Gastroesophageal sphincter (tissue), 4 donors: ENCODE measurements around the gene SLC47A2. TPM values are rescaled to one million over a fixed set of nuclear protein-coding genes. Genes with fewer than 3 reads are reported as not detected.

Source experiments
- ATAC-seq: fragments of 150-250 bp; one replicate; pipeline ENCODE4 v1.9.1; 2016; ENCODE audit warnings: mild to moderate bottlenecking, moderate library complexity
- H3K27ac ChIP-seq, 4 donors: fragments of 200-600 bp; sonication (generic) in 3 of 4; 1 replicate in 3 of 4; 2 replicates in 1 of 4; pipeline ENCODE4 v1.5.1; 2016 to 2019
- H3K27me3 ChIP-seq: fragments of 200-600 bp; sonication (generic); one replicate; pipeline ENCODE4 v1.5.1; 2019
- H3K36me3 ChIP-seq, 2 donors: fragments of 200-600 bp; sonication (generic); one replicate each; pipeline ENCODE4 v1.5.1; 2019; ENCODE audit warnings: control low read depth in 1 of 2
- H3K4me1 ChIP-seq, 3 donors: fragments of 200-600 bp; sonication (generic); 1 replicate in 2 of 3; 2 replicates in 1 of 3; pipeline ENCODE4 v1.5.1; 2016 to 2019; ENCODE audit warnings: control low read depth in 2 of 3
- H3K4me3 ChIP-seq, 2 donors: fragments of 200-600 bp; sonication (generic); one replicate each; pipeline ENCODE4 v1.5.1; 2019; ENCODE audit warnings: mild to moderate bottlenecking in 1 of 2, moderate library complexity in 1 of 2
- H3K9me3 ChIP-seq, 3 donors: fragments of 200-600 bp; sonication (generic); one replicate each; pipeline ENCODE4 v1.5.1; 2017 to 2019; ENCODE audit warnings: control low read depth in 2 of 3
- EP300 ChIP-seq: sonication (generic); formaldehyde crosslinking; IDR thresholded peaks from one replicate; pipeline ENCODE4 v1.6.1; 2017; ENCODE audit warnings: antibody characterized with exemption, mild to moderate bottlenecking
- POLR2A ChIP-seq, 2 donors: fragments of 450-650 bp; IDR thresholded peaks; one replicate each; pipeline ENCODE4 v1.6.1; 2017; ENCODE audit warnings: antibody characterized with exemption in 2 of 2, mild to moderate bottlenecking in 2 of 2, moderate library complexity in 1 of 2
- POLR2AphosphoS5 ChIP-seq: sonication (generic); formaldehyde crosslinking; IDR thresholded peaks from one replicate; pipeline ENCODE4 v1.6.1; 2017; ENCODE audit warnings: antibody characterized with exemption
- WGBS, 2 donors: methylation state at CpG; one replicate each; pipeline ENCODE4 v1.1.5; 2018; ENCODE audit warnings: low coverage in 1 of 2; 5-methylcytosine and 5-hydroxymethylcytosine counted together
- total RNA-seq, 4 donors: library from RNA; depleted of rRNA; stranded (reverse); fragments of >200 nt; gene quantifications; one replicate each; pipeline ENCODE4 v1.1.0, GENCODE V29; 2016
- TF ChIP-seq, protein P1 (sequence below), 4 experiments: fragments of 200-600 bp in 2 of 4; fragments of 450-650 bp in 2 of 4; sonication (generic) in 1 of 4; IDR thresholded peaks; one replicate each; pipeline ENCODE4 v1.5.1; 2017 to 2019; ENCODE audit warnings: antibody characterized with exemption in 4 of 4, mild to moderate bottlenecking in 2 of 4, moderate library complexity in 2 of 4

The SLC47A2 gene
- total RNA-seq, 4 donors from 2014 or later, result not detected

DNA sequence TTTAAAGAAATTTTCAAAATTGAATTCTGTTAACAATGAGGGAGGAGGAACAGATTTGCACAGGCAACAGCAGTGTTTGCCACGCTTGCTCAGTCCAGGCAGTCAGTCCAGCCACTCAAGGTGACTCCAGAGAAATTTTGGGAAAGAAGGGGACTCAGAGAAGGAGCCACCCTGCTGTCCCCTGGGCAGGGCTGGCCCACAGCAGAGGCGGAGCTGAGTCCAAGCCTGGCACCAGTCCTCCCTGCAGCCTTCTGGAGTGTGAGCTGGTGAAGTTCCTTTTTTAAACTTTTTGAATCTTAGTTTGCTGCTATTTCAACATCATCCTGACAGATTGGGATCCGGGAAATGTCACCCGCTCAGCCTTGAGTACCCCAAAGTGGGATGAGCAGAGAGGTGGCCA lies 14.5 kb upstream of the SLC47A2 start:
- H3K4me3 ChIP-seq, result no peak overlapping the region
- peaks cover 4 to 39% (median 23%) of the 10 kb centered on the region in 3 donors for H3K4me1 ChIP-seq
- no peaks in the 10 kb centered on the region for H3K36me3 ChIP-seq
- no peaks in the 10 kb centered on the region for H3K27me3 ChIP-seq
- no peak for ATAC-seq
- 60 to 76% methylated on average over 1 to 2 of the region's 4 CpGs for WGBS, 2 donors
- no peaks in the 10 kb centered on the region for H3K9me3 ChIP-seq
- H3K27ac ChIP-seq, result no peak overlapping the region
- TF ChIP-seq, protein P1, sequence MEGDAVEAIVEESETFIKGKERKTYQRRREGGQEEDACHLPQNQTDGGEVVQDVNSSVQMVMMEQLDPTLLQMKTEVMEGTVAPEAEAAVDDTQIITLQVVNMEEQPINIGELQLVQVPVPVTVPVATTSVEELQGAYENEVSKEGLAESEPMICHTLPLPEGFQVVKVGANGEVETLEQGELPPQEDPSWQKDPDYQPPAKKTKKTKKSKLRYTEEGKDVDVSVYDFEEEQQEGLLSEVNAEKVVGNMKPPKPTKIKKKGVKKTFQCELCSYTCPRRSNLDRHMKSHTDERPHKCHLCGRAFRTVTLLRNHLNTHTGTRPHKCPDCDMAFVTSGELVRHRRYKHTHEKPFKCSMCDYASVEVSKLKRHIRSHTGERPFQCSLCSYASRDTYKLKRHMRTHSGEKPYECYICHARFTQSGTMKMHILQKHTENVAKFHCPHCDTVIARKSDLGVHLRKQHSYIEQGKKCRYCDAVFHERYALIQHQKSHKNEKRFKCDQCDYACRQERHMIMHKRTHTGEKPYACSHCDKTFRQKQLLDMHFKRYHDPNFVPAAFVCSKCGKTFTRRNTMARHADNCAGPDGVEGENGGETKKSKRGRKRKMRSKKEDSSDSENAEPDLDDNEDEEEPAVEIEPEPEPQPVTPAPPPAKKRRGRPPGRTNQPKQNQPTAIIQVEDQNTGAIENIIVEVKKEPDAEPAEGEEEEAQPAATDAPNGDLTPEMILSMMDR (IDR thresholded peaks at IDR 0.05), result no peak
- TF ChIP-seq POLR2AphosphoS5 (no peak), EP300 (no peak), POLR2A (IDR thresholded peaks at IDR 0.05) (no peak)

DNA sequence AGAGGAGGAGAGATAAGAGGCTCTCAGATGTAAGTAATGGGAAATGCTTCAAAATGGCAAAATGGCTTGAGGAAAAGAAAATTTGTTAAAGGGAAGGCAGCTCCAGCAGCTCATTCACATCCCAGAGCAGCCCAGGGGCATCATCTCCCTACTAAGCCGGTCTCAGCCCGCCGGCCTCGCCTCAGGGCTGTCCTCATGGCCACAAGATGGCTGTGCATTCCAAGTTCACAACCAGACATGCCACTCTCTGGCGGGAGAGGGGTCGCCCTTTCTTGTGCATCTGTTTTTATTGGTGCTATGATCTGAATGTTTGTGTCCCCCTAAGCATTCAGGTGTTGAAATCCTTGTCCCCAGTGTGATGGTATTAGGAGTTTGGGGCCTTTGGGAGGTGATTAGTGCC lies 13.5 kb upstream of the SLC47A2 start:
- Histone ChIP-seq H3K9me3 (no peaks in the 10 kb centered on the region), H3K4me3 (no peak overlapping the region), H3K27me3 (no peaks in the 10 kb centered on the region), H3K4me1 (peaks cover 4 to 44% (median 23%) of the 10 kb centered on the region in 3 donors), H3K36me3 (no peaks in the 10 kb centered on the region), H3K27ac (peak overlapping the region in 2 of 4 donors; percentile 87 to 90)
- ATAC-seq, result no peak
- 82 to 90% methylated on average over 2 to 4 of the region's 6 CpGs for WGBS, 2 donors
- no peak for TF ChIP-seq EP300
- no peak for TF ChIP-seq POLR2AphosphoS5
- TF ChIP-seq, protein P1 (IDR thresholded peaks at IDR 0.05), result no peak
- no peak for TF ChIP-seq POLR2A (IDR thresholded peaks at IDR 0.05)

DNA sequence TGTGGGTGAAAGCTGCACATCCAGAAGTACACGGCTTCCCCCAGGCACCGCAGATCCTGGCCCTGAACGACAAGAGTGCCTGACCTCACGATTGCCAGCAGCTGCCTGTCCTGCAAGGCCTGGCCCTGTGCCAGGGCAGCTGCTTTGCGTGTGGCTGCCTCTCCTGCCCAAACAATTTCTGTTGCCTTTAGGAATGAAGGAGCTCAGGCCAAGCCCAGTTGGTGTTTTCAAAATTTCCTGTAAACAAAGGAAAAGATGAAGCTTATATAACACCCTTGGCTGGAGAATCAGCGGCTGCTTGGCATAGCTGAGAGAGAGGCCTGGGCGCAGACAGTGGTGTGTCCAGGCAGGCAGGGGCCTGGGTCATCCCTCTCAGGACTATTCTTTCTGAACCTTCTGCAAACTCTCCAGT lies 11.7 kb upstream of the SLC47A2 start:
- Histone ChIP-seq H3K36me3 (no peaks in the 10 kb centered on the region), H3K9me3 (no peaks in the 10 kb centered on the region), H3K4me1 (peaks cover 4 to 54% (median 23%) of the 10 kb centered on the region in 3 donors), H3K27ac (peak overlapping the region; percentile 77 to 91 (median 88)), H3K27me3 (no peaks in the 10 kb centered on the region), H3K4me3 (no peak overlapping the region)
- TF ChIP-seq, protein P1 (IDR thresholded peaks at IDR 0.05), result no peak
- peak; percentile 94 for TF ChIP-seq POLR2AphosphoS5
- peak; percentile 88 for ATAC-seq
- 17 to 20% methylated on average over 1 to 2 of the region's 7 CpGs for WGBS, 2 donors

DNA sequence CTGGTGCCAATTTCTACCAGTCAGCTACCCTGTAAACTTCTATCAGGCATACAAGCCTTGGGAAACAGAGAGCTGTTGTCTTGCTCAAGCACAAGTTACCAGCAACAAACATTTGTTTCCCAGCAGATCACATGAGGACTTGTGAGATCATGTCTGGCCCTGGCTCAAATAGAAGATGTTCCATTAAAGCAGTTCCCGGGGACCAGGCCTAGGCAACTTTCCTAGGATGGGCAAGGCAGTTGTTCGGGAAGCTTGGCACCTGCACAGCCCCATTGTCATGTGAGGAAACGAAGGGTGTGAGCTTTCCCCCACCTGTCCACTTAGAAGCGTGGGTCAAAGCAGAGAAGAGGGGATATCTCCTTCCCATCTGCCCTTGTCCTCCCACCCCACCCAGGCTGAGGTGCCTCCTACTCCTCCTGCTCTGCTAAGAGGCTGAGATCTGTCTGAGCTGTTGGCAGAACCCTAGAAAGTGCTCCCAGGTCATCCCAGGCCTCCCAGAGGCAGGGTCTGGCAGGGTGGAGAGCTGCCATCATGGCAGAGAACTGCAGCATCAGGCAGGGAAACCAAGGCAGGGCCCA lies 11.2 kb upstream of the SLC47A2 start:
- TF ChIP-seq POLR2AphosphoS5 (peak; percentile 92), POLR2A (IDR thresholded peaks at IDR 0.05) (no peak)
- H3K4me1 ChIP-seq, result peaks cover 4 to 54% (median 23%) of the 10 kb centered on the region in 3 donors
- H3K27ac ChIP-seq, result peak overlapping the region; percentile 77 to 91 (median 88)
- H3K36me3 ChIP-seq, result no peaks in the 10 kb centered on the region
- H3K27me3 ChIP-seq, result no peaks in the 10 kb centered on the region
- H3K9me3 ChIP-seq, result no peaks in the 10 kb centered on the region
- ATAC-seq, result peak; percentile 74
- no peak overlapping the region for H3K4me3 ChIP-seq
- WGBS, 2 donors, result 0 to 4% methylated on average over 1 to 3 of the region's 4 CpGs

DNA sequence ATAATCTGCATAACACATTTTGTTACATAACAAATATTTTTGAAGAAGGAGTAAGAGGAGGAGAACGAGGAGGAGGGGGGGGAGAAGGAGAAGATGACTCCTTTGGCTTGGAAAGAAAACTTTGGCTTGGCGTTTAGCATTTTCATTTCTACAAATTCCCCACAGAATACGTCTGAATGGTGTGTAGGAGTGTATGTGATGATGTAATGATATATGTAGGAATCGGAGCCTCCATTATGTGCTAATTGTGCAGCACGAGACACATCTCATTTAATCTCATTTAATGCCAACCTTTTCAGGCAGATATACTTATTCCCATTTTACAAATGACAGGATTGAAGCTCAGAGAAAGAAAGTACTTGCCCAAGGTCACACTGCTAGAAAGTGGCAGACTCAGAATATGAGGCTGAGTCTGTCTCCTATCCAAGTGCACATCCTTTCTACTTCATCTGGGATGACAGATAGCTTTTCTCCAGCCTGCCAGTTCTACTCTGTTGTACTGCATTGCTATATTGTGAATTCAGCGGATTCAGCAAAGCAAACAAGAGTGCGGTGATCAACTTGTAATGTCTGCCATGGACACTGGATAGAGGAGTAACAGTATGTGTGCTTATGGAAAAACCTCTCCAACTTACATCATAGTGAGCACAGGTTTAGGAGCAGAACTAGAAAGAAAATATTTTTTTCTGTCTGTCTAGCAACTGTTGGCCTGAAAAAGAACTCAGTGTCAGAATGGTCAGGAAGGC lies 10.4 kb upstream of the SLC47A2 start:
- ATAC-seq, result peak; percentile 4
- no peak overlapping the region for H3K4me3 ChIP-seq
- H3K27ac ChIP-seq, result peak overlapping the region; percentile 77 to 91 (median 88)
- H3K4me1 ChIP-seq, result peaks cover 4 to 54% (median 23%) of the 10 kb centered on the region in 3 donors
- TF ChIP-seq, protein P1 (IDR thresholded peaks at IDR 0.05), result no peak
- TF ChIP-seq POLR2AphosphoS5, result no peak
- no peak for TF ChIP-seq EP300
- TF ChIP-seq POLR2A (IDR thresholded peaks at IDR 0.05), result no peak
- WGBS, 2 donors, result 53 to 63% methylated on average over 6 to 7 of the region's 7 CpGs
- H3K9me3 ChIP-seq, result no peaks in the 10 kb centered on the region
- H3K27me3 ChIP-seq, result no peaks in the 10 kb centered on the region
- no peaks in the 10 kb centered on the region for H3K36me3 ChIP-seq
